ENCODE results near the gene ELN. TPM values are rescaled to one million over a fixed set of nuclear protein-coding genes. Genes with fewer than 3 reads are reported as not detected.
"Not testable (repeated sequence)": the region's sequence is repeated elsewhere in the genome, so short reads cannot be mapped to it uniquely, and the experiment has no call there.

Gene ELN
- total RNA-seq, 2 experiments from 2014 or later: not detected

GRCh38 chr7:74008687-74009086 is 19.3 kb upstream of the ELN start:
- no peak for ATAC-seq (ENCODE audit: low read depth)
- DNase-seq: no peak
- no peaks in the 10 kb centered on the region for H3K36me3 Mint-ChIP-seq
- H3K4me3 Mint-ChIP-seq: no peak overlapping the region
- peaks cover 4% of the 10 kb centered on the region for H3K27me3 Mint-ChIP-seq
- H3K4me1 Mint-ChIP-seq: peaks cover 2% of the 10 kb centered on the region
- no peak overlapping the region for H3K27ac Mint-ChIP-seq
- POLR2A ChIA-PET: no interaction called here
- no peaks in the 10 kb centered on the region for H3K9me3 Mint-ChIP-seq

GRCh38 chr7:74009719-74010118 is 18.3 kb upstream of the ELN start:
- H3K4me3 Mint-ChIP-seq: no peak overlapping the region
- peaks cover 4% of the 10 kb centered on the region for H3K27me3 Mint-ChIP-seq
- DNase-seq: no peak
- H3K27ac Mint-ChIP-seq: no peak overlapping the region
- H3K36me3 Mint-ChIP-seq: no peaks in the 10 kb centered on the region
- ATAC-seq (ENCODE audit: low read depth): no peak
- H3K4me1 Mint-ChIP-seq: peaks cover 2% of the 10 kb centered on the region
- POLR2A ChIA-PET: no interaction called here
- H3K9me3 Mint-ChIP-seq: no peaks in the 10 kb centered on the region

GRCh38 chr7:74010407-74010806 is 17.6 kb upstream of the ELN start:
- POLR2A ChIA-PET: no interaction called here
- Mint-ChIP-seq H3K27me3 (peaks cover 4% of the 10 kb centered on the region), H3K4me1 (peaks cover 2% of the 10 kb centered on the region), H3K27ac (no peak overlapping the region), H3K4me3 (no peak overlapping the region), H3K36me3 (no peaks in the 10 kb centered on the region), H3K9me3 (no peaks in the 10 kb centered on the region)
- ATAC-seq (ENCODE audit: low read depth) (no peak), DNase-seq (no peak)

- not testable (repeated sequence) for DNase-seq; ATAC-seq (ENCODE audit: low read depth); H3K4me1 Mint-ChIP-seq
Measured at GRCh38 chr7:74011421-74011820, 16.6 kb upstream of the ELN start.

GRCh38 chr7:74012842-74013249 is 15.1 kb upstream of the ELN start:
- H3K4me1 Mint-ChIP-seq: peaks cover 2% of the 10 kb centered on the region
- peaks cover 5% of the 10 kb centered on the region for H3K27me3 Mint-ChIP-seq
- POLR2A ChIA-PET: no interaction called here
- DNase-seq: no peak
- no peak overlapping the region for H3K27ac Mint-ChIP-seq
- H3K4me3 Mint-ChIP-seq: no peak overlapping the region
- no peaks in the 10 kb centered on the region for H3K36me3 Mint-ChIP-seq
- ATAC-seq (ENCODE audit: low read depth): no peak
- no peaks in the 10 kb centered on the region for H3K9me3 Mint-ChIP-seq

More at GRCh38 chr7:74011421-74011820, 16.6 kb upstream of the ELN start:
- not testable (repeated sequence) for H3K9me3 Mint-ChIP-seq, H3K4me3 Mint-ChIP-seq, H3K27ac Mint-ChIP-seq, H3K36me3 Mint-ChIP-seq, H3K27me3 Mint-ChIP-seq
- POLR2A ChIA-PET: interaction anchor here (0.6 kb wide), 1 partner anchor 559 kb away, joined by 3 read pairs; no protein-coding TSS in a partner anchor

- POLR2A ChIA-PET: no interaction called here
- no peak for DNase-seq
- Mint-ChIP-seq H3K4me1 (peaks cover 2% of the 10 kb centered on the region), H3K36me3 (no peaks in the 10 kb centered on the region), H3K27ac (no peak overlapping the region), H3K27me3 (peaks cover 7% of the 10 kb centered on the region), H3K4me3 (no peak overlapping the region), H3K9me3 (no peaks in the 10 kb centered on the region)
- ATAC-seq (ENCODE audit: low read depth): no peak
Measured at GRCh38 chr7:74013539-74014272, 14.3 kb upstream of the ELN start.

- ATAC-seq (ENCODE audit: low read depth) (no peak), DNase-seq (no peak)
- H3K4me3 Mint-ChIP-seq: no peak overlapping the region
- no peak overlapping the region for H3K27ac Mint-ChIP-seq
- H3K36me3 Mint-ChIP-seq: no peaks in the 10 kb centered on the region
- H3K4me1 Mint-ChIP-seq: peaks cover 2% of the 10 kb centered on the region
- peaks cover 7% of the 10 kb centered on the region for H3K27me3 Mint-ChIP-seq
- H3K9me3 Mint-ChIP-seq: no peaks in the 10 kb centered on the region
- POLR2A ChIA-PET: no interaction called here
Measured at GRCh38 chr7:74014931-74015330, 13.0 kb upstream of the ELN start.

GRCh38 chr7:74015670-74016069 is 12.3 kb upstream of the ELN start:
- Mint-ChIP-seq H3K36me3 (no peaks in the 10 kb centered on the region), H3K27me3 (peaks cover 7% of the 10 kb centered on the region), H3K4me1 (peaks cover 2% of the 10 kb centered on the region), H3K9me3 (no peaks in the 10 kb centered on the region), H3K27ac (no peak overlapping the region), H3K4me3 (no peak overlapping the region)
- ATAC-seq (ENCODE audit: low read depth): no peak
- DNase-seq: no peak
- POLR2A ChIA-PET: no interaction called here

GRCh38 chr7:74017125-74017524 is 10.8 kb upstream of the ELN start:
- Mint-ChIP-seq H3K27ac (no peak overlapping the region), H3K4me3 (no peak overlapping the region), H3K9me3 (no peaks in the 10 kb centered on the region), H3K4me1 (peaks cover 2% of the 10 kb centered on the region), H3K36me3 (no peaks in the 10 kb centered on the region), H3K27me3 (peaks cover 7% of the 10 kb centered on the region)
- POLR2A ChIA-PET: interaction anchor here (0.7 kb wide), 1 partner anchor 11 kb away, joined by 3 read pairs; no protein-coding TSS in a partner anchor
- ATAC-seq (ENCODE audit: low read depth): no peak
- DNase-seq: no peak

- no peaks in the 10 kb centered on the region for H3K9me3 Mint-ChIP-seq
- no peaks in the 10 kb centered on the region for H3K36me3 Mint-ChIP-seq
- H3K27ac Mint-ChIP-seq: no peak overlapping the region
- peaks cover 2% of the 10 kb centered on the region for H3K4me1 Mint-ChIP-seq
- ATAC-seq (ENCODE audit: low read depth) (no peak), DNase-seq (no peak)
- POLR2A ChIA-PET: no interaction called here
- peaks cover 9% of the 10 kb centered on the region for H3K27me3 Mint-ChIP-seq
- no peak overlapping the region for H3K4me3 Mint-ChIP-seq
Measured at GRCh38 chr7:74018246-74018895, 9.6 kb upstream of the ELN start.

GRCh38 chr7:74019149-74019548 is 8.8 kb upstream of the ELN start:
- POLR2A ChIA-PET: no interaction called here
- no peak overlapping the region for H3K27ac Mint-ChIP-seq
- peaks cover 9% of the 10 kb centered on the region for H3K27me3 Mint-ChIP-seq
- no peak overlapping the region for H3K4me3 Mint-ChIP-seq
- H3K9me3 Mint-ChIP-seq: no peaks in the 10 kb centered on the region
- ATAC-seq (ENCODE audit: low read depth) (no peak), DNase-seq (no peak)
- H3K36me3 Mint-ChIP-seq: no peaks in the 10 kb centered on the region
- peaks cover 2% of the 10 kb centered on the region for H3K4me1 Mint-ChIP-seq

GRCh38 chr7:74020390-74020789 is 7.6 kb upstream of the ELN start:
- H3K36me3 Mint-ChIP-seq: no peaks in the 10 kb centered on the region
- H3K27ac Mint-ChIP-seq: no peak overlapping the region
- no peaks in the 10 kb centered on the region for H3K4me1 Mint-ChIP-seq
- POLR2A ChIA-PET: no interaction called here
- DNase-seq: no peak
- no peak for ATAC-seq (ENCODE audit: low read depth)
- no peaks in the 10 kb centered on the region for H3K9me3 Mint-ChIP-seq
- H3K4me3 Mint-ChIP-seq: no peak overlapping the region
- H3K27me3 Mint-ChIP-seq: peaks cover 20% of the 10 kb centered on the region

GRCh38 chr7:74021546-74022320 is 6.2 kb upstream of the ELN start:
- DNase-seq (no peak), ATAC-seq (ENCODE audit: low read depth) (no peak)
- POLR2A ChIA-PET: no interaction called here
- H3K4me1 Mint-ChIP-seq: peaks cover 1% of the 10 kb centered on the region
- no peaks in the 10 kb centered on the region for H3K9me3 Mint-ChIP-seq
- H3K36me3 Mint-ChIP-seq: no peaks in the 10 kb centered on the region
- no peak overlapping the region for H3K4me3 Mint-ChIP-seq
- H3K27ac Mint-ChIP-seq: no peak overlapping the region
- peaks cover 31% of the 10 kb centered on the region for H3K27me3 Mint-ChIP-seq

GRCh38 chr7:74022507-74022906 is 5.5 kb upstream of the ELN start:
- Mint-ChIP-seq H3K9me3 (no peaks in the 10 kb centered on the region), H3K27me3 (peaks cover 34% of the 10 kb centered on the region), H3K27ac (no peak overlapping the region), H3K36me3 (no peaks in the 10 kb centered on the region), H3K4me3 (no peak overlapping the region), H3K4me1 (peaks cover 1% of the 10 kb centered on the region)
- no peak for DNase-seq
- no peak for ATAC-seq (ENCODE audit: low read depth)
- POLR2A ChIA-PET: no interaction called here

Measured in activated naive CD8-positive, alpha-beta T cell treated with anti-CD3 and anti-CD28 coated beads, Interleukin-2, amount 10 ng/mL, durations not matched to agents 7 days and 5 days (primary cell).